Measurements from ENCODE around the gene TAS2R41. TPM values are rescaled to one million over a fixed set of nuclear protein-coding genes. Genes with fewer than 3 reads are reported as not detected.
"Not testable (repeated sequence)": the region's sequence is repeated elsewhere in the genome, so short reads cannot be mapped to it uniquely, and the experiment has no call there.

TAS2R41 gene
- total and polyA plus RNA-seq, 11 donors = not detected

- no peak for DNase-seq
- no peak for ATAC-seq
- Histone ChIP-seq H3K4me1 (peaks cover 0 to 13% (median 2%) of the 10 kb centered on the region in 12 donors), H3K36me3 (no peaks in the 10 kb centered on the region), H3K9me3 (no peaks in the 10 kb centered on the region), H3K27ac (no peak overlapping the region), H3K27me3 (peaks cover 0 to 4% (median 0%) of the 10 kb centered on the region in 9 donors), H3K4me3 (no peak overlapping the region)
- intact Hi-C loops (cut with DNase I) = loop anchor here in 1 of 10 donors (10.0 kb wide), 1 partner anchor 274 kb away; no protein-coding TSS in a partner anchor
- no peak for TF ChIP-seq CTCF (IDR thresholded peaks at IDR 0.05)
- no peak for TF ChIP-seq POLR2A (IDR thresholded peaks at IDR 0.05)
- 63 to 74% (median 71%) methylated on average over 4 of the region's 4 CpGs for WGBS, 4 donors
These were observed 40.8 kb downstream of the TAS2R41 start for GRCh38 chr7:143518521-143518920.

GRCh38 chr7:143518941-143519340 is 41.3 kb downstream of the TAS2R41 start:
- WGBS, 4 donors = 86 to 90% (median 88%) methylated on average over 11 of the region's 11 CpGs

GRCh38 chr7:143519411-143520131 is 41.9 kb downstream of the TAS2R41 start:
- no peak overlapping the region for H3K4me3 ChIP-seq
- ATAC-seq (peak in 3 of 4 donors; percentile 25 to 79 (median 63)), DNase-seq (peak; percentile 49 to 72 (median 60))
- no peak for TF ChIP-seq CTCF (IDR thresholded peaks at IDR 0.05)
- no peak for TF ChIP-seq POLR2A (IDR thresholded peaks at IDR 0.05)
- intact Hi-C loops (cut with DNase I) = loop anchor here in 1 of 10 donors (10.0 kb wide), 1 partner anchor 275 kb away; no protein-coding TSS in a partner anchor
- peak overlapping the region in 3 of 12 donors; percentile 10 to 55 (median 17) for H3K27ac ChIP-seq
- H3K4me1 ChIP-seq = peaks cover 0 to 13% (median 2%) of the 10 kb centered on the region in 12 donors
- 45 to 58% (median 50%) methylated on average over 7 of the region's 7 CpGs for WGBS, 4 donors
- no peaks in the 10 kb centered on the region for H3K9me3 ChIP-seq
- no peaks in the 10 kb centered on the region for H3K27me3 ChIP-seq
- H3K36me3 ChIP-seq = no peaks in the 10 kb centered on the region

More at GRCh38 chr7:143518941-143519340, 41.3 kb downstream of the TAS2R41 start:
- Histone ChIP-seq H3K4me1 (peaks cover 0 to 13% (median 2%) of the 10 kb centered on the region in 12 donors), H3K27ac (peak overlapping the region in 2 of 12 donors; percentile 17 to 55), H3K36me3 (no peaks in the 10 kb centered on the region), H3K27me3 (peaks cover 0 to 2% (median 0%) of the 10 kb centered on the region in 9 donors), H3K4me3 (no peak overlapping the region), H3K9me3 (no peaks in the 10 kb centered on the region)
- DNase-seq (peak in 1 of 5 donors; percentile 40), ATAC-seq (no peak)
- intact Hi-C loops (cut with DNase I) = loop anchor here in 1 of 10 donors (10.0 kb wide), 1 partner anchor 274 kb away; no protein-coding TSS in a partner anchor
- TF ChIP-seq CTCF (IDR thresholded peaks at IDR 0.05) = no peak
- no peak for TF ChIP-seq POLR2A (IDR thresholded peaks at IDR 0.05)

DNA sequence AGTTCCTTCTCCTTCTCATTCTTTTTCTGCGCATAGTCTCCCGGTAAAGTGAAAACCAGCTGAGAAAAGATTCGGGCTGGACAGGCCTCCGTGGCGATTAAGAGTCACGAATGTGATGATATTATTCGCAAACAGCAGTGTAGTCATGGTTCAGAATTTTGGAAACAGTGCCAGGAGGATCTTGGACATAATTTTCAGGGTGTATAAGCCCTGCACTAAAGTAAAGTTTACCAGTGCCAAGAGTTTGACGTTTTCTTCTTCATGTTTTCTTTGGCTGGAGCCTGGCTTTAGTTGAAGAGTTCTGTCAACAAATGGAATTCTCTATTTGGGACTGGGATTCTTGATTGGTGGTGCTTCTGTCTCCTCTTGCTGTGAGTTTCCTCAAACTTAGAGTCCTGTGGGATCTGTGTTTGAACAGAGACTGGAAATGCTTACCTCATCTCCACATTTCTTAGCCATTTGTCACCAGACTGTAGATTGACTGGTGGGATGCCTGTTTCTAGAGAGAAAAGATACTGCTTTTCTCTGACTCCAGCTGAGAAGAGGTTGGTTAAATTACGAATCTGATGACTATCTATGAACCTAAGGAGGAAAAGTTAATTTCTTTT is 44.7 kb downstream of the TAS2R41 start:
- H3K4me3 ChIP-seq; intact Hi-C loops (cut with DNase I); H3K27me3 ChIP-seq; DNase-seq; H3K27ac ChIP-seq; H3K9me3 ChIP-seq; H3K36me3 ChIP-seq: not testable (repeated sequence)
- no CpG with 5 or more reads among the region's 9 CpGs for WGBS, 4 donors
- H3K4me1 ChIP-seq = peaks cover 0 to 13% (median 0%) of the 10 kb centered on the region in 12 donors
- peak; percentile 85 to 94 (median 90) for ATAC-seq

Other genes with a start within 250 kb of the TAS2R41 start
- 100 to 1,000 TPM; 174 to 349 (median 281) TPM for gene GSTK1, start 214.4 kb upstream of the TAS2R41 start, total RNA-seq
- gene GSTK1, start 214.4 kb upstream of the TAS2R41 start, polyA plus RNA-seq = 100 to 1,000 TPM; 123 to 274 TPM
- gene TMEM139, start 192.9 kb upstream of the TAS2R41 start, total RNA-seq = 10 to 100 TPM in 5 of 9 donors, 1 to 10 TPM in 4; 4.5 to 18.4 (median 12.1) TPM
- 10 to 100 TPM in 1 of 2 donors, 1 to 10 TPM in 1; 4.1 to 23.5 TPM for gene TMEM139, start 192.9 kb upstream of the TAS2R41 start, polyA plus RNA-seq
- gene CASP2, start 189.5 kb upstream of the TAS2R41 start, total RNA-seq = 10 to 100 TPM in 6 of 9 donors, 1 to 10 TPM in 3; 7.4 to 18.3 (median 13.8) TPM
- gene CASP2, start 189.5 kb upstream of the TAS2R41 start, polyA plus RNA-seq = 1 to 10 TPM; 5.4 to 7.0 TPM
- gene CLCN1, start 161.8 kb upstream of the TAS2R41 start, total RNA-seq = 1 to 10 TPM in 1 of 9 donors, not detected in 8; 1.4 TPM
- gene CLCN1, start 161.8 kb upstream of the TAS2R41 start, polyA plus RNA-seq = under 1 TPM in 1 of 2 donors, not detected in 1; 0.03 TPM
- under 1 TPM; 0.15 to 0.79 (median 0.42) TPM for gene FAM131B, start 115.2 kb upstream of the TAS2R41 start, total RNA-seq
- gene FAM131B, start 115.2 kb upstream of the TAS2R41 start, polyA plus RNA-seq = under 1 TPM; 0.19 to 0.25 TPM
- 100 to 1,000 TPM in 4 of 9 donors, 10 to 100 TPM in 5; 59.6 to 217 (median 79.4) TPM for gene ZYX, start 96.5 kb upstream of the TAS2R41 start, total RNA-seq
- gene ZYX, start 96.5 kb upstream of the TAS2R41 start, polyA plus RNA-seq = 100 to 1,000 TPM in 1 of 2 donors, 10 to 100 TPM in 1; 55.9 to 156 TPM
- under 1 TPM in 3 of 9 donors, not detected in 6; 0.06 to 0.51 (median 0.48) TPM for gene EPHA1, start 69.0 kb upstream of the TAS2R41 start, total RNA-seq
- under 1 TPM in 1 of 2 donors, not detected in 1; 0.04 TPM for gene EPHA1, start 69.0 kb upstream of the TAS2R41 start, polyA plus RNA-seq
- gene TAS2R60, start 34.4 kb upstream of the TAS2R41 start, total RNA-seq = not detected
- gene TAS2R60, start 34.4 kb upstream of the TAS2R41 start, polyA plus RNA-seq = not detected
- under 1 TPM in 2 of 9 donors, not detected in 7; 0.24 to 0.43 TPM for gene CTAGE15, start 93.9 kb downstream of the TAS2R41 start, total RNA-seq
- gene CTAGE15, start 93.9 kb downstream of the TAS2R41 start, polyA plus RNA-seq = not detected
- 1 to 10 TPM in 1 of 9 donors, under 1 TPM in 8; 0.12 to 2.5 (median 0.38) TPM for gene TCAF2, start 143.1 kb downstream of the TAS2R41 start, total RNA-seq
- under 1 TPM; 0.27 to 0.28 TPM for gene TCAF2, start 143.1 kb downstream of the TAS2R41 start, polyA plus RNA-seq

Data from heart left ventricle (tissue), 16 donors.